Adipocyte (in vitro differentiated cells): ENCODE results near the gene ZNF276.
A peak's percentile ranks its signal among the peaks of the same experiment; 100 is the strongest.
"Not testable (repeated sequence)": the region's sequence is repeated elsewhere in the genome, so short reads cannot be mapped to it uniquely, and the experiment has no call there.

ENCODE experiments used
- DNase-seq: peaks from one replicate; pipeline ENCODE4 v3.0.0-alpha.2; 2015; ENCODE audit warnings: low read depth
- H3K27me3 ChIP-seq: replicated peaks from 2 replicates; pipeline ENCODE4 v1.7.0; 2013; ENCODE audit warnings: mild to moderate bottlenecking, low read length, moderate library complexity; ENCODE audit not compliant: control insufficient read depth, insufficient read depth
- H3K36me3 ChIP-seq: 2 replicates; pipeline ENCODE4 v1.7.0; 2013; ENCODE audit warnings: low read length, mild to moderate bottlenecking, moderate library complexity; ENCODE audit not compliant: control insufficient read depth, insufficient read depth, severe bottlenecking
- H3K4me1 ChIP-seq: 2 replicates; pipeline ENCODE4 v1.7.0; 2013; ENCODE audit warnings: mild to moderate bottlenecking, low read length, moderate library complexity; ENCODE audit not compliant: control insufficient read depth, insufficient read depth
- H3K4me3 ChIP-seq: 2 replicates; pipeline ENCODE4 v1.7.0; 2013; ENCODE audit warnings: mild to moderate bottlenecking, low read length, moderate library complexity
- H3K9ac ChIP-seq: 2 replicates; pipeline ENCODE4 v1.7.0; 2013; ENCODE audit warnings: mild to moderate bottlenecking, low read length, moderate library complexity
- H3K9me3 ChIP-seq: 2 replicates; pipeline ENCODE4 v1.7.0; 2013; ENCODE audit warnings: mild to moderate bottlenecking, low read length, moderate library complexity; ENCODE audit not compliant: control insufficient read depth

ZNF276 gene

GRCh38 chr16:89720813-89721545, at the start of gene ZNF276, which contains the start of gene VPS9D1:
Gene ZNF276, plus strand, starts transcription at chr16:89721537. Its CDS starts 104 bp downstream, at chr16:89721641.
Gene VPS9D1, minus strand, starts transcription at chr16:89720898. Its CDS starts 37 bp downstream, at chr16:89720861.
- peak; percentile 94 for DNase-seq
- Histone ChIP-seq H3K4me1 (peaks cover 35% of the 10 kb centered on the region), H3K9me3 (no peaks in the 10 kb centered on the region), H3K9ac (peak within 1 kb of the TSS; percentile 91), H3K27me3 (no peaks in the 10 kb centered on the region), H3K4me3 (peak within 1 kb of the TSS; percentile 95), H3K36me3 (peaks cover 21% of the 10 kb centered on the region)

DNA sequence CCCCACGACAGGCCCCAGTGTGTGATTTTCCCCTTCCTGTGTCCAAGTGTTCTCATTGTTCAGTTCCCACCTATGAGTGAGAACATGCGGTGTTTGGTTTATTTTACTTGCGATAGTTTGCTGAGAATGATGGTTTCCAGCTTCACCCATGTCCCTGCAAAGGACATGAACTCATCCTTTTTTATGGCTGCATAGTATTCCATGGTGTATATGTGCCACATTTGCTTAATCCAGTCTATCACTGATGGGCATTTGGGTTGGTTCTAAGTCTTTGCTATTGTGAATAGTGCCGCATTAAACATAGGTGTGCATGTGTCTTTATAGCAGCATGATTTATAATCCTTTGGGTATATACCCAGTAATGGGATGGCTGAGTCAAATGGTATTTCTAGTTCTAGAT, 49.8 kb upstream of the ZNF276 start:
- not testable (repeated sequence) for H3K36me3 ChIP-seq, DNase-seq, H3K4me3 ChIP-seq, H3K27me3 ChIP-seq, H3K9ac ChIP-seq, H3K9me3 ChIP-seq
- H3K4me1 ChIP-seq = peaks cover 11% of the 10 kb centered on the region

GRCh38 chr16:89672177-89672941, 49.0 kb upstream of the ZNF276 start:
- peaks cover 11% of the 10 kb centered on the region for H3K4me1 ChIP-seq
- H3K9ac ChIP-seq = no peak overlapping the region
- H3K36me3 ChIP-seq = no peaks in the 10 kb centered on the region
- H3K27me3 ChIP-seq = no peaks in the 10 kb centered on the region
- H3K4me3 ChIP-seq = no peak overlapping the region
- DNase-seq = no peak
- no peaks in the 10 kb centered on the region for H3K9me3 ChIP-seq

- no peak overlapping the region for H3K4me3 ChIP-seq
- no peaks in the 10 kb centered on the region for H3K27me3 ChIP-seq
- DNase-seq = no peak
- no peaks in the 10 kb centered on the region for H3K4me1 ChIP-seq
- no peaks in the 10 kb centered on the region for H3K9me3 ChIP-seq
- H3K36me3 ChIP-seq = no peaks in the 10 kb centered on the region
- H3K9ac ChIP-seq = no peak overlapping the region
Observed at GRCh38 chr16:89678258-89678657, 43.1 kb upstream of the ZNF276 start.

GRCh38 chr16:89685916-89686315, 35.4 kb upstream of the ZNF276 start:
- Histone ChIP-seq H3K36me3 (peaks cover 5% of the 10 kb centered on the region), H3K9me3 (no peaks in the 10 kb centered on the region), H3K4me1 (peaks cover 9% of the 10 kb centered on the region), H3K4me3 (no peak overlapping the region), H3K27me3 (no peaks in the 10 kb centered on the region), H3K9ac (no peak overlapping the region)
- DNase-seq = no peak

DNA sequence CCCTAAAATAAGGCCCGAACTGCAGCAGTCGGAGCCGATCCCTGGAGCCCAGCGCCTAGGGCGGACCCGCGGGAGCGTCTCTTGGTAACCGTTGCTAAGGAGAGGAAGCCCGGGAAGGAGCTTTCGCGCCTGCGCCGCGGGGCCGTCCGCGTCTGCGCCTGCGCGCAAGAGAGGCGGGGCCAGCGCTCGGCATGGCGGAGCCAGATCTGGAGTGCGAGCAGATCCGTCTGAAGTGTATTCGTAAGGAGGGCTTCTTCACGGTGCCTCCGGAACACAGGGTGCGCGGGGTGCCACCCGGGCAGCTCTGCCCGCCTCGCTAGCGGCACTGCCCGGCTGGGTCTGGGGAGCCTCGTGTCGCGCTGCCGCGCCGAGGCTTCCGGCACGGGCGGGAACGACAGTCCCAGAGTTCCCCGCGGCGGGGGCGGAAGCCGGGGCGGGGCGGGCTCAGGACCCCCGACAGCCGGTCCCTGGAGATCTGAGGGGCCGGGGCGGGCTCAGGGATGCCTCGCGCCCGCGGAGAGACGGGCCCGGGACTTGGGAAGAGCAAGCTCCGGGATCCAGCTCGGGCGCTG, 34.7 kb upstream of the ZNF276 start, which contains the start of gene CDK10:
Gene CDK10, plus strand, starts transcription at position 170 of the 572 bp plus-strand sequence. Its CDS starts 22 bp downstream, at position 192.
- Histone ChIP-seq H3K9ac (peak within 1 kb of the TSS; percentile 95), H3K36me3 (peaks cover 9% of the 10 kb centered on the region), H3K4me3 (peak within 1 kb of the TSS; percentile 95), H3K27me3 (no peaks in the 10 kb centered on the region), H3K9me3 (no peaks in the 10 kb centered on the region), H3K4me1 (peaks cover 9% of the 10 kb centered on the region)
- peak; percentile 96 for DNase-seq

GRCh38 chr16:89687092-89687940, 34.0 kb upstream of the ZNF276 start:
- Histone ChIP-seq H3K27me3 (no peaks in the 10 kb centered on the region), H3K4me1 (peaks cover 9% of the 10 kb centered on the region), H3K36me3 (peaks cover 16% of the 10 kb centered on the region), H3K9me3 (no peaks in the 10 kb centered on the region), H3K4me3 (peak overlapping the region; percentile 95), H3K9ac (peak overlapping the region; percentile 95)
- peak; percentile 45 for DNase-seq

GRCh38 chr16:89688395-89688794, 32.9 kb upstream of the ZNF276 start:
- Histone ChIP-seq H3K4me1 (peaks cover 9% of the 10 kb centered on the region), H3K9ac (no peak overlapping the region), H3K4me3 (no peak overlapping the region), H3K36me3 (peaks cover 22% of the 10 kb centered on the region), H3K9me3 (no peaks in the 10 kb centered on the region), H3K27me3 (no peaks in the 10 kb centered on the region)
- no peak for DNase-seq

DNA sequence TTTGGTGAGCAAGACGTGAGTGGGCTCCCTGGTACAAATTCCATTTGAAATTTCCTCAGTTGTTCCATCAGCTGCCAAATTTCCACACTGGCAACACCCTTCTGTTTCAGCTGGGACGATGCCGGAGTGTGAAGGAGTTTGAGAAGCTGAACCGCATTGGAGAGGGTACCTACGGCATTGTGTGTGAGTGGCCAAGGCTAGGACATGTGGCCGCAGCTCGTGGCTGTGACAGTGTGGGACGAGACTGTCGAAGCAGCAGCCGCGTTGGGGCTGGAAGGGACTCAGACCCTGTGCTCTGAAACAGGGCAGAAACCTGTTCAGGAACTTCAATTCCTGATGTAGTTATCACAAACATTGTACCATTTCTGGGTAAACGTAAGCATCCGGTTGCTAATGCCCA, 32.2 kb upstream of the ZNF276 start:
- Histone ChIP-seq H3K4me1 (peaks cover 9% of the 10 kb centered on the region), H3K36me3 (peaks cover 30% of the 10 kb centered on the region)

DNA sequence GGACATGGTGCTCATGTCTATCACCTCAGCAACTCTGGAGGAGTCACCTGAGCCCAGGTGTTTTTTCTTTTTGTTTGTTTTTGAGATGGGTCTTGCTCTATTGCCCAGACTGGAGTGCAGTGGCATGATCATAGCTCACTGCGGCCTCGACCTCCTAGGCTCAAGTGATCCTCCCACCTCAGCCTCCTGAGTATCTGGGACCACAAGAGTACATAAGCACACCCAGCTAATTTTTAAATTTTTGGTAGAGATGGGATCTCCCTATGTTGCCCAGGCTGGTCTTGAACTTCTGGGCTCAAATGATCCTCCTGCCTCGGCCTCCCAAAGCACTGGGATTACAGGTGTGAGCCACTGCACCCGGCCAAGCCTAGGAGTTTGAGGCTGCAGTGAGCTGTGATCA, 31.7 kb upstream of the ZNF276 start:
- H3K36me3 ChIP-seq = peaks cover 34% of the 10 kb centered on the region
- not testable (repeated sequence) for H3K9me3 ChIP-seq, H3K4me1 ChIP-seq, H3K27me3 ChIP-seq, H3K9ac ChIP-seq, DNase-seq, H3K4me3 ChIP-seq

More for the DNA sequence above, 32.2 kb upstream of the ZNF276 start:
- no peaks in the 10 kb centered on the region for H3K9me3 ChIP-seq
- no peak for DNase-seq
- no peak overlapping the region for H3K4me3 ChIP-seq
- H3K27me3 ChIP-seq = no peaks in the 10 kb centered on the region
- H3K9ac ChIP-seq = no peak overlapping the region
